BJ (cell line): ENCODE measurements around the gene RMI1. TPM values are rescaled to one million over a fixed set of nuclear protein-coding genes. Genes with fewer than 3 reads are reported as not detected.
"Not testable (repeated sequence)": the region's sequence is repeated elsewhere in the genome, so short reads cannot be mapped to it uniquely, and the experiment has no call there.

Source experiments
- CTCF ChIA-PET: fragments of 350-600 bp; formaldehyde crosslinking; extraction: SDS; loops from one replicate; lab custom pipeline; 2021; ENCODE audit warnings: antibody characterized with exemption, inconsistent platforms; lab: Yijun Ruan, JAX
- POLR2A ChIA-PET: fragments of 300-600 bp; sonication (Branson Sonifier 250); formaldehyde crosslinking; extraction: SDS; loops from one replicate; lab custom pipeline; 2021; ENCODE audit warnings: antibody characterized with exemption; lab: Charles Lee
- DNase-seq: peaks from one replicate; pipeline ENCODE4 v3.0.0-alpha.2; 2011; ENCODE audit warnings: low read depth
- H3K27me3 ChIP-seq: 2 replicates; pipeline ENCODE4 v1.6.0; 2011; ENCODE audit warnings: low read length; ENCODE audit not compliant: control insufficient read depth, insufficient read depth
- H3K36me3 ChIP-seq: 2 replicates; pipeline ENCODE4 v1.5.1; 2011; ENCODE audit warnings: low read length; ENCODE audit not compliant: control insufficient read depth, insufficient read depth
- H3K4me3 ChIP-seq: 2 replicates; pipeline ENCODE4 v1.5.1; 2011; ENCODE audit warnings: low read depth, mild to moderate bottlenecking, control low read depth, low read length
- polyA plus RNA-seq: library from polyadenylated mRNA; depleted of rRNA; stranded (reverse); fragments of >200 nt; gene quantifications from 2 replicates; pipeline ENCODE4 v1.2.3, GENCODE V29; 2011
- TF ChIP-seq, protein P1 (sequence below): IDR thresholded peaks from 2 replicates; pipeline ENCODE4 v1.5.1; 2011; ENCODE audit warnings: low read depth, mild to moderate bottlenecking, control low read depth, inconsistent platforms, low read length, moderate library complexity; ENCODE audit not compliant: insufficient read depth

The RMI1 gene
- polyA plus RNA-seq, 1 experiment = 0.76 TPM

- TF ChIP-seq, protein P1, sequence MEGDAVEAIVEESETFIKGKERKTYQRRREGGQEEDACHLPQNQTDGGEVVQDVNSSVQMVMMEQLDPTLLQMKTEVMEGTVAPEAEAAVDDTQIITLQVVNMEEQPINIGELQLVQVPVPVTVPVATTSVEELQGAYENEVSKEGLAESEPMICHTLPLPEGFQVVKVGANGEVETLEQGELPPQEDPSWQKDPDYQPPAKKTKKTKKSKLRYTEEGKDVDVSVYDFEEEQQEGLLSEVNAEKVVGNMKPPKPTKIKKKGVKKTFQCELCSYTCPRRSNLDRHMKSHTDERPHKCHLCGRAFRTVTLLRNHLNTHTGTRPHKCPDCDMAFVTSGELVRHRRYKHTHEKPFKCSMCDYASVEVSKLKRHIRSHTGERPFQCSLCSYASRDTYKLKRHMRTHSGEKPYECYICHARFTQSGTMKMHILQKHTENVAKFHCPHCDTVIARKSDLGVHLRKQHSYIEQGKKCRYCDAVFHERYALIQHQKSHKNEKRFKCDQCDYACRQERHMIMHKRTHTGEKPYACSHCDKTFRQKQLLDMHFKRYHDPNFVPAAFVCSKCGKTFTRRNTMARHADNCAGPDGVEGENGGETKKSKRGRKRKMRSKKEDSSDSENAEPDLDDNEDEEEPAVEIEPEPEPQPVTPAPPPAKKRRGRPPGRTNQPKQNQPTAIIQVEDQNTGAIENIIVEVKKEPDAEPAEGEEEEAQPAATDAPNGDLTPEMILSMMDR = no peak
- Histone ChIP-seq H3K4me3 (no peak overlapping the region), H3K27me3 (no peaks in the 10 kb centered on the region), H3K36me3 (no peaks in the 10 kb centered on the region)
- no peak for DNase-seq
- ChIA-PET POLR2A (no interaction called here), CTCF (interaction anchor here (1.8 kb wide), 1 partner anchor 208 kb away, joined by 5 read pairs; no protein-coding TSS in a partner anchor)
Measured at GRCh38 chr9:84007662-84008061, 27.1 kb downstream of the RMI1 start.

- H3K4me3 ChIP-seq = no peak overlapping the region
- no peaks in the 10 kb centered on the region for H3K36me3 ChIP-seq
- DNase-seq = no peak
- no peaks in the 10 kb centered on the region for H3K27me3 ChIP-seq
- CTCF ChIA-PET = no interaction called here
- POLR2A ChIA-PET = interaction anchor here (0.6 kb wide), 1 partner anchor 44 kb away, joined by 3 read pairs; the partner anchor contains the start of gene HNRNPK
- TF ChIP-seq, protein P1 = no peak
Measured at GRCh38 chr9:84024041-84024575, 43.5 kb downstream of the RMI1 start.

GRCh38 chr9:84027201-84027600 lies 46.6 kb downstream of the RMI1 start:
- Histone ChIP-seq H3K4me3 (no peak overlapping the region), H3K36me3 (no peaks in the 10 kb centered on the region), H3K27me3 (no peaks in the 10 kb centered on the region)
- POLR2A ChIA-PET = no interaction called here
- TF ChIP-seq, protein P1 = no peak
- no peak for DNase-seq
- CTCF ChIA-PET = interaction anchor here (0.5 kb wide), 1 partner anchor 52 kb away, joined by 3 read pairs; no protein-coding TSS in a partner anchor

DNA sequence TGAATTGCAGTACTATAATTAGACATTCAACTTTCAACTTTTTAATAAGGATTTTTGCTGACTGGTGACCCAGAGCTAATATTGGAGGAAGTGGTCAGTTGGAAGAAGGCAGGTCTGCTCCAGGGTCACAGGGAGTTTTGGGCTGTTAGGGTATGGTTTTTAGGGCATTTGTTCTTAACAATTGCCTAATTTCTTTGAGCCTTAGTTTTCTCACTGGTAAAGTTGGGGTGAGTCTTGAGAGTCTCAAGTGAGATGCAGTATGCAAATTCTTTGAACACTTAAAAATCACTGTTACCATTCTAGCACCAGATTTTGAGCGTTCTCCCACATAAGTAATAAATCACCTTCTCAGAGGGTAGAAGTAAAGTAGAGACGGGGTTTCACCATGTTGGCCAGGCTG lies 50.9 kb downstream of the RMI1 start:
- H3K4me3 ChIP-seq = no peak overlapping the region
- no peaks in the 10 kb centered on the region for H3K27me3 ChIP-seq
- POLR2A ChIA-PET = no interaction called here
- no peaks in the 10 kb centered on the region for H3K36me3 ChIP-seq
- DNase-seq = no peak
- TF ChIP-seq, protein P1 = no peak
- CTCF ChIA-PET = interaction anchor here (0.8 kb wide), 1 partner anchor 13 kb away, joined by 3 read pairs; no protein-coding TSS in a partner anchor

- H3K4me3 ChIP-seq, CTCF ChIA-PET, POLR2A ChIA-PET, H3K27me3 ChIP-seq, DNase-seq, H3K36me3 ChIP-seq: not testable (repeated sequence)
Measured at GRCh38 chr9:84041857-84042256, 61.3 kb downstream of the RMI1 start.

GRCh38 chr9:84045481-84046097 lies 65.0 kb downstream of the RMI1 start:
- Histone ChIP-seq H3K4me3 (no peak overlapping the region), H3K36me3 (no peaks in the 10 kb centered on the region), H3K27me3 (no peaks in the 10 kb centered on the region; the same call in 1 of the 2 replicates)
- TF ChIP-seq, protein P1 = no peak
- no peak for DNase-seq
- CTCF ChIA-PET = no interaction called here
- POLR2A ChIA-PET = no interaction called here
